ENCODE results near the gene TUBGCP6. TPM values are rescaled to one million over a fixed set of nuclear protein-coding genes. Genes with fewer than 3 reads are reported as not detected.

TUBGCP6 gene
- total and polyA plus RNA-seq, 2 donors (not counting 3 experiments of a cell fraction or from before 2014, with no cell fraction given) = 33.1 to 45.3 TPM

- dilution Hi-C loops (cut with MboI; ENCODE audit: extremely low pct_ligation_motif_present, low sequenced_read_pairs) = no loop called here
- peaks cover 28% of the 10 kb centered on the region for H3K79me2 ChIP-seq (ENCODE audit: control insufficient read depth, insufficient read depth, low read length)
- intact Hi-C loops (cut with micrococcal nuclease) = no loop called here
- no peaks in the 10 kb centered on the region for H3K27me3 ChIP-seq (ENCODE audit: control insufficient read depth in 2 of 2, insufficient read depth in 2 of 2, low read length in 2 of 2)
- H4K20me1 ChIP-seq (replicated peaks; ENCODE audit: control insufficient read depth, extremely low read depth, insufficient read depth, low read length) = no peaks in the 10 kb centered on the region
- peaks cover 4 to 18% of the 10 kb centered on the region in 2 experiments for H3K36me3 ChIP-seq (ENCODE audit: control insufficient read depth in 2 of 2, extremely low read depth in 1 of 2, insufficient read depth in 2 of 2, low read length in 2 of 2)
- H3K4me3 ChIP-seq (replicated peaks in 1 of 3; ENCODE audit: insufficient read depth in 1 of 3, low read depth in 1 of 3, low read length in 3 of 3) = no peak overlapping the region
- ChIA-PET POLR2A (no interaction called here), CTCF (interaction anchor here (1.4 kb wide), 1 partner anchor 10 kb away, joined by 3 read pairs; no protein-coding TSS in a partner anchor)
- no peak overlapping the region for H3K27ac ChIP-seq (ENCODE audit: insufficient read depth, low read depth, low read length)
- no peak overlapping the region for H3K4me2 ChIP-seq (ENCODE audit: insufficient read depth, low read length)
- H3K9me3 ChIP-seq (replicated peaks; ENCODE audit: control insufficient read depth, insufficient read depth, low read length) = no peaks in the 10 kb centered on the region
- FAIRE-seq (no peak), DNase-seq (ENCODE audit: low read depth, low spot score) (no peak)
- H3K9ac ChIP-seq (replicated peaks; ENCODE audit: extremely low read depth, insufficient read depth, low read length) = no peak overlapping the region
- no peak for TF ChIP-seq JUN (IDR thresholded peaks at IDR 0.05; ENCODE audit: borderline replicate concordance, insufficient read depth, insufficient read length, low read depth)
- no peak for TF ChIP-seq GATA2 (IDR thresholded peaks at IDR 0.05; ENCODE audit: insufficient read depth, insufficient read length, low read depth, low read length)
- TF ChIP-seq EZH2 (IDR thresholded peaks at IDR 0.05; ENCODE audit: borderline replicate concordance, low read depth, low read length, severe bottlenecking) = no peak
- no peak for TF ChIP-seq MYC (IDR thresholded peaks at IDR 0.05; ENCODE audit: low read depth, low read length)
- TF ChIP-seq, protein P1, sequence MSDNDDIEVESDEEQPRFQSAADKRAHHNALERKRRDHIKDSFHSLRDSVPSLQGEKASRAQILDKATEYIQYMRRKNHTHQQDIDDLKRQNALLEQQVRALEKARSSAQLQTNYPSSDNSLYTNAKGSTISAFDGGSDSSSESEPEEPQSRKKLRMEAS (IDR thresholded peaks at IDR 0.05; ENCODE audit: insufficient read depth, insufficient read length) = no peak
- no peak for TF ChIP-seq POLR2AphosphoS5 (IDR thresholded peaks at IDR 0.05; ENCODE audit: insufficient read depth, low read depth, low read length)
- TF ChIP-seq CTCF (IDR thresholded peaks at IDR 0.05; ENCODE audit: extremely low read depth in 1 of 2, insufficient read depth in 1 of 2, low read depth in 1 of 2, low read length in 2 of 2) = no peak
- no peak for TF ChIP-seq POLR2A (IDR thresholded peaks at IDR 0.05; ENCODE audit: low read depth, low read length)
- TF ChIP-seq FOS (IDR thresholded peaks at IDR 0.05; ENCODE audit: borderline replicate concordance, insufficient read depth, low read length) = no peak
- no TSS peak for BruUV-seq (replicated peaks)
- H2AFZ ChIP-seq (ENCODE audit: low read depth, low read length) = no peak overlapping the region
- H3K4me1 ChIP-seq (ENCODE audit: control insufficient read depth, extremely low read depth, insufficient read depth, low read length) = peaks cover 16% of the 10 kb centered on the region
- no peaks in the 10 kb centered on the region for H3K9me1 ChIP-seq (replicated peaks; ENCODE audit: control insufficient read depth, extremely low read depth, insufficient read depth, low read length)
These were observed 47.6 kb downstream of the TUBGCP6 start for GRCh38 chr22:50197000-50197800.

Measured in endothelial cell of umbilical vein (primary cell).